IMR-90 (cell line): Measurements from ENCODE around the gene ANG.

Experiments used
- CHD1 ChIP-seq: IDR thresholded peaks from 2 replicates; pipeline ENCODE4 v1.6.1; 2012; ENCODE audit warnings: low read depth, low read length, improper control_type of control experiment
- ELK1 ChIP-seq: fragments of 150-350 bp; IDR thresholded peaks from 2 replicates; pipeline ENCODE4 v1.6.1; 2016; ENCODE audit warnings: low read depth, mild to moderate bottlenecking, low read length, moderate library complexity, borderline replicate concordance
- FOS ChIP-seq: fragments of 150-350 bp; IDR thresholded peaks from 2 replicates; pipeline ENCODE4 v1.6.1; 2016; ENCODE audit warnings: low read depth, low read length
- POLR2A ChIP-seq: IDR thresholded peaks from 2 replicates; pipeline ENCODE4 v1.6.1; 2012; ENCODE audit warnings: mild to moderate bottlenecking, low read depth, low read length
- RAD21 ChIP-seq: IDR thresholded peaks from 2 replicates; pipeline ENCODE4 v1.6.1; 2012; ENCODE audit warnings: low read length, improper control_type of control experiment
- USF2 ChIP-seq: fragments of 150-350 bp; IDR thresholded peaks from 2 replicates; pipeline ENCODE4 v1.6.1; 2017; ENCODE audit warnings: mild to moderate bottlenecking, antibody characterized with exemption, low read length, low read depth
- TF ChIP-seq, protein P1 (sequence below): conservative IDR thresholded peaks from 2 replicates; pipeline ENCODE4 v1.5.1; 2012; ENCODE audit warnings: mild to moderate bottlenecking, low read depth, low read length, improper control_type of control experiment

- TF ChIP-seq, protein P1, sequence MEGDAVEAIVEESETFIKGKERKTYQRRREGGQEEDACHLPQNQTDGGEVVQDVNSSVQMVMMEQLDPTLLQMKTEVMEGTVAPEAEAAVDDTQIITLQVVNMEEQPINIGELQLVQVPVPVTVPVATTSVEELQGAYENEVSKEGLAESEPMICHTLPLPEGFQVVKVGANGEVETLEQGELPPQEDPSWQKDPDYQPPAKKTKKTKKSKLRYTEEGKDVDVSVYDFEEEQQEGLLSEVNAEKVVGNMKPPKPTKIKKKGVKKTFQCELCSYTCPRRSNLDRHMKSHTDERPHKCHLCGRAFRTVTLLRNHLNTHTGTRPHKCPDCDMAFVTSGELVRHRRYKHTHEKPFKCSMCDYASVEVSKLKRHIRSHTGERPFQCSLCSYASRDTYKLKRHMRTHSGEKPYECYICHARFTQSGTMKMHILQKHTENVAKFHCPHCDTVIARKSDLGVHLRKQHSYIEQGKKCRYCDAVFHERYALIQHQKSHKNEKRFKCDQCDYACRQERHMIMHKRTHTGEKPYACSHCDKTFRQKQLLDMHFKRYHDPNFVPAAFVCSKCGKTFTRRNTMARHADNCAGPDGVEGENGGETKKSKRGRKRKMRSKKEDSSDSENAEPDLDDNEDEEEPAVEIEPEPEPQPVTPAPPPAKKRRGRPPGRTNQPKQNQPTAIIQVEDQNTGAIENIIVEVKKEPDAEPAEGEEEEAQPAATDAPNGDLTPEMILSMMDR: no peak
- TF ChIP-seq USF2: no peak
- TF ChIP-seq RAD21: no peak
- no peak for TF ChIP-seq ELK1
- no peak for TF ChIP-seq FOS
- TF ChIP-seq POLR2A: no peak
- no peak for TF ChIP-seq CHD1
Observed at GRCh38 chr14:20641591-20641990, 47.0 kb upstream of the ANG start, which contains the start of gene OR6S1.
